Measurements from ENCODE around the gene G6PC2. TPM values are rescaled to one million over a fixed set of nuclear protein-coding genes. Genes with fewer than 3 reads are reported as not detected.

G6PC2 gene
- total RNA-seq, 1 experiment from 2014 or later: not detected

DNA sequence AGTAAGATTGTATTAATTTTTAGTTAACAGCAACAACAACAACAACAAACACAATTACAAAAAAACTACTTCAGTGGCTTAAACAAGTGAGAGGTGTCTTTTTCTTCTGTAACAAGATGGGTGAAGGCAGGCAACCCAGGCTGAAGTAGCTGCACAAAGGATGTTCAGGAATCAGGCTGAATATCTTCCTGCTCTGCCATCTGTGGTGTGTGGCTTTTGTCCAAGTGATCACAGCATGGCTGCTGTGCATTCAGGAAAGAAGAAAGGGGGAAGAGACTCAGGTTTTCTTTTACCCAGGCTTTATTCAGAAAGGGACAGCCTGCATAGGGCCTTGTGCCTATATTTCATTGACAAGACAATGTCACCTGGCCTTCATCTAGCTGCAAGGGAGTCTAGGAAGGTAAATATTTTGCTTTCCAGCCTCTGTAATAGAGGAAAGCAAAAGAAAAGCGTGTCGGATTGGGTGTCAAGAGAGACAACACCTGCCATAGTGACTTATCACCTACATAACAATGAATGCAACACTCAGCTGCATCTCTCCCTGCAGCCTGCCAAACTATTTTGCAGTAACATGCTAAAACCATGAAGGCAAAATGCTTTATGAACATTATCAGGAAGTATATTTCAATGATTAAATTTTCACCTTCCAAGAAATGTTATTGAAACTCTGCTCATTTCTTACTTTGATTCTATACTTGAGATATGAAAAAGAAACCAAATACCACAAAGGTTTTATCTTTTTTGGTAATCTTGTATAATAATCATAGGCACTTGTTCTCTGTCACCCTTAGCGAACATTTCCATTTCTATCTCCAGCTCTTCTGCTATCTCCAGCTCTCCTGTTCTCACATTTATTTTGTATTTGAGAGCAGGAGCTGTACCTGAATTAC, 14.6 kb downstream of the G6PC2 start:
- POLR2A ChIA-PET (ENCODE audit: unreplicated experiment): no interaction called here
- Histone ChIP-seq H3F3A (ENCODE audit: low read length, unreplicated experiment) (no peaks in the 10 kb centered on the region), H3K36me3 (ENCODE audit: low read depth, low read length) (no peaks in the 10 kb centered on the region), H4K20me1 (ENCODE audit: low read length) (no peaks in the 10 kb centered on the region), H3K9me2 (replicated peaks; ENCODE audit: low read length) (no peaks in the 10 kb centered on the region), H3K27me3 (ENCODE audit: low read length) (peaks cover 59% of the 10 kb centered on the region), H3K4me1 (ENCODE audit: insufficient read depth, low read length) (no peaks in the 10 kb centered on the region), H3K9me3 (ENCODE audit: low read length) (no peaks in the 10 kb centered on the region), H3K4me2 (ENCODE audit: low read length) (no peak overlapping the region), H2AFZ (ENCODE audit: low read length) (no peak overlapping the region), H3K4me3 (ENCODE audit: low read length) (no peak overlapping the region), H3K79me2 (ENCODE audit: low read length) (no peaks in the 10 kb centered on the region), H3K27ac (ENCODE audit: low read length) (no peak overlapping the region), H3K9ac (ENCODE audit: low read length) (no peak overlapping the region)
- ATAC-seq: no peak
- DNase-seq: no peak
- intact Hi-C loops (cut with micrococcal nuclease): no loop called here
- TF ChIP-seq, protein P1, sequence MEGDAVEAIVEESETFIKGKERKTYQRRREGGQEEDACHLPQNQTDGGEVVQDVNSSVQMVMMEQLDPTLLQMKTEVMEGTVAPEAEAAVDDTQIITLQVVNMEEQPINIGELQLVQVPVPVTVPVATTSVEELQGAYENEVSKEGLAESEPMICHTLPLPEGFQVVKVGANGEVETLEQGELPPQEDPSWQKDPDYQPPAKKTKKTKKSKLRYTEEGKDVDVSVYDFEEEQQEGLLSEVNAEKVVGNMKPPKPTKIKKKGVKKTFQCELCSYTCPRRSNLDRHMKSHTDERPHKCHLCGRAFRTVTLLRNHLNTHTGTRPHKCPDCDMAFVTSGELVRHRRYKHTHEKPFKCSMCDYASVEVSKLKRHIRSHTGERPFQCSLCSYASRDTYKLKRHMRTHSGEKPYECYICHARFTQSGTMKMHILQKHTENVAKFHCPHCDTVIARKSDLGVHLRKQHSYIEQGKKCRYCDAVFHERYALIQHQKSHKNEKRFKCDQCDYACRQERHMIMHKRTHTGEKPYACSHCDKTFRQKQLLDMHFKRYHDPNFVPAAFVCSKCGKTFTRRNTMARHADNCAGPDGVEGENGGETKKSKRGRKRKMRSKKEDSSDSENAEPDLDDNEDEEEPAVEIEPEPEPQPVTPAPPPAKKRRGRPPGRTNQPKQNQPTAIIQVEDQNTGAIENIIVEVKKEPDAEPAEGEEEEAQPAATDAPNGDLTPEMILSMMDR (conservative IDR thresholded peaks at IDR 0.05; ENCODE audit: low read depth, low read length): no peak
- TF ChIP-seq EZH2phosphoT487 (IDR thresholded peaks at IDR 0.05; ENCODE audit: borderline replicate concordance, low read length) (no peak), EZH2 (IDR thresholded peaks at IDR 0.05; ENCODE audit: low read length, unreplicated experiment) (no peak)
- BruUV-seq (replicated peaks): no TSS peak
- CTCF ChIA-PET: no interaction called here

DNA sequence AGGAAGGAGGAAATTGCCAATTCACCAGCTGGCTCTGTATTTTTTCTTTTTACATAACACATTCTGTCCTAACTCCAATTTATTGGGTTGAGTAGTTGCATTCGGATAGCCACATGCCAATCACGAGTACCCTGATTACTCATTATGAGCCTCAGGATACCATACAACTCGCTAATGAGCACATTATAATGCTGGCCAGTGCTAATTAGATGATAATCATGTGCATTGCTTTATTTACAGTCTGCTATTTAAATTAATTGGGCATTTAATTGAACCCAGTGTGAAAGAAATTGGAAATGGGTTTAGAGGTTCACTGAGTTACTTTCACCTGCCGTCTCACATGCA, 15.2 kb downstream of the G6PC2 start:
- no peaks in the 10 kb centered on the region for H3K79me2 ChIP-seq (ENCODE audit: low read length)
- H3K9me2 ChIP-seq (replicated peaks; ENCODE audit: low read length): no peaks in the 10 kb centered on the region
- no TSS peak for BruUV-seq (replicated peaks)
- no peak for ATAC-seq
- DNase-seq: no peak
- H3K9ac ChIP-seq (ENCODE audit: low read length): no peak overlapping the region
- H3F3A ChIP-seq (ENCODE audit: low read length, unreplicated experiment): no peaks in the 10 kb centered on the region
- TF ChIP-seq, protein P1 (conservative IDR thresholded peaks at IDR 0.05; ENCODE audit: low read depth, low read length): no peak
- ChIA-PET POLR2A (ENCODE audit: unreplicated experiment) (no interaction called here), CTCF (no interaction called here)
- intact Hi-C loops (cut with micrococcal nuclease): no loop called here
- no peaks in the 10 kb centered on the region for H3K9me3 ChIP-seq (ENCODE audit: low read length)
- peaks cover 57% of the 10 kb centered on the region for H3K27me3 ChIP-seq (ENCODE audit: low read length)
- H3K4me1 ChIP-seq (ENCODE audit: insufficient read depth, low read length): no peaks in the 10 kb centered on the region
- no peak overlapping the region for H3K4me2 ChIP-seq (ENCODE audit: low read length)
- H3K4me3 ChIP-seq (ENCODE audit: low read length): no peak overlapping the region
- H2AFZ ChIP-seq (ENCODE audit: low read length): no peak overlapping the region
- H4K20me1 ChIP-seq (ENCODE audit: low read length): no peaks in the 10 kb centered on the region
- no peaks in the 10 kb centered on the region for H3K36me3 ChIP-seq (ENCODE audit: low read depth, low read length)
- H3K27ac ChIP-seq (ENCODE audit: low read length): no peak overlapping the region

DNA sequence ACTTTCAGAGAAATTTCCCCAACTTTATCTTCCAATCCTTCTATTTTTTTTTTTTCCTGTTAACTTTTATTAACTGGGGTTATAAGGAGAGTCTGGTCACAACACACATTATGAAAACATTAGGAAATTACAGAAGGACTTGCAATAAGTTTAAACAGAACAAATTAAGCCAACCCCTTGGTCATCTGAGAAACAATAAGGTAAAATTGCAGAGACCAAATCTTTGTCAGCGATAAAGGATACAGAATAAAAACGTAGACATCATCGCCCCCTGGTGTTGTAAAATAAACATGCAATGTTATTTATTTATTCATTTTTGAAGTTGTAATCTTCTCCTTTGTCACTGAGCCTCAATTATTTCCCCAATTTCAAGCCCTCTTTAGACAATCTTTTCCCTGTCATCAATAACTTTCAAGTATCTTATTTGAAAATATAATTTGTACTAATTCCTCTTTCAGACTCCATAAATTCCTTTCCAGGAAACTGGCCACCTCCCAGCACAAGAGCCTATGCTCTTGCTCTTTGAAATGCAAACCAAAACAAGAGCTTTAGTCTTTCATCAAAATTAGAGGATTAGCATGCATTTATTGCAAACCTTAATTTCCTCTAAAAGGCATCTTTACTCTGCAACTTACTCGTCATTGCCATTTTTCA, 19.5 kb downstream of the G6PC2 start:
- BruUV-seq (replicated peaks): no TSS peak
- intact Hi-C loops (cut with micrococcal nuclease): loop anchor here (1.0 kb wide), 2 partner anchors 147 to 574 kb away; no protein-coding TSS in a partner anchor
- Histone ChIP-seq H3K27ac (ENCODE audit: low read length) (no peak overlapping the region), H3K9me3 (ENCODE audit: low read length) (no peaks in the 10 kb centered on the region), H3K4me1 (ENCODE audit: insufficient read depth, low read length) (no peaks in the 10 kb centered on the region), H3K9ac (ENCODE audit: low read length) (no peak overlapping the region), H3K36me3 (ENCODE audit: low read depth, low read length) (no peaks in the 10 kb centered on the region), H3K79me2 (ENCODE audit: low read length) (no peaks in the 10 kb centered on the region), H3K27me3 (ENCODE audit: low read length) (peaks cover 42% of the 10 kb centered on the region; the same call in 1 of the 2 replicates), H3F3A (ENCODE audit: low read length, unreplicated experiment) (no peaks in the 10 kb centered on the region), H3K4me3 (ENCODE audit: low read length) (no peak overlapping the region), H2AFZ (ENCODE audit: low read length) (no peak overlapping the region), H3K9me2 (replicated peaks; ENCODE audit: low read length) (no peaks in the 10 kb centered on the region), H3K4me2 (ENCODE audit: low read length) (no peak overlapping the region), H4K20me1 (ENCODE audit: low read length) (no peaks in the 10 kb centered on the region)
- TF ChIP-seq, protein P1 (conservative IDR thresholded peaks at IDR 0.05; ENCODE audit: low read depth, low read length): peak; percentile 76
- no peak for TF ChIP-seq EZH2phosphoT487 (IDR thresholded peaks at IDR 0.05; ENCODE audit: borderline replicate concordance, low read length)
- POLR2A ChIA-PET (ENCODE audit: unreplicated experiment): interaction anchor here (1.1 kb wide), 1 partner anchor 949 kb away, joined by 5 read pairs; no protein-coding TSS in a partner anchor
- DNase-seq: peak; percentile 73
- CTCF ChIA-PET: no interaction called here
- ATAC-seq: peak; percentile 33; the same call in 1 of the 2 replicates

All from PC-3 (cell line).